ENCODE results near the gene TRMT61B.

DNA sequence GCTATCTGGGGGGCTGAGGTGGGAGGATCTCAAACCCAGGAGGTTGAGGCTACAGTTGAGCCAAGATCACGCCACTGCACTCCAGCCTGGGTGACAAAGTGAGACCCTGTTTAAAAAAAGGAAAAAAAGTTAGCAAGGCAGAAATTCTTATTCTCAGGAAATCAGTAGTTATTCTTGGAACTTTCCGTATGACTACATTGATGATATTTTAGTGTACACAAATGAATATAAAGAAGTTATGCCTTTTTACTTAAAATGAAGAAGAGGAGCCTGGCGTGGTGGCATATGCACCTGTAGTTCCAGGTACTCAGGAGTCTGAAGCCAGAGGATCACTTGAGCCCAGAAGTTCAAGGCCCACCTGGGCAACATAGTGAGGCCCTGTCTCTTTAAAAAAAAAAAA lies 52.1 kb downstream of the TRMT61B start:
- TF ChIP-seq, protein P1, sequence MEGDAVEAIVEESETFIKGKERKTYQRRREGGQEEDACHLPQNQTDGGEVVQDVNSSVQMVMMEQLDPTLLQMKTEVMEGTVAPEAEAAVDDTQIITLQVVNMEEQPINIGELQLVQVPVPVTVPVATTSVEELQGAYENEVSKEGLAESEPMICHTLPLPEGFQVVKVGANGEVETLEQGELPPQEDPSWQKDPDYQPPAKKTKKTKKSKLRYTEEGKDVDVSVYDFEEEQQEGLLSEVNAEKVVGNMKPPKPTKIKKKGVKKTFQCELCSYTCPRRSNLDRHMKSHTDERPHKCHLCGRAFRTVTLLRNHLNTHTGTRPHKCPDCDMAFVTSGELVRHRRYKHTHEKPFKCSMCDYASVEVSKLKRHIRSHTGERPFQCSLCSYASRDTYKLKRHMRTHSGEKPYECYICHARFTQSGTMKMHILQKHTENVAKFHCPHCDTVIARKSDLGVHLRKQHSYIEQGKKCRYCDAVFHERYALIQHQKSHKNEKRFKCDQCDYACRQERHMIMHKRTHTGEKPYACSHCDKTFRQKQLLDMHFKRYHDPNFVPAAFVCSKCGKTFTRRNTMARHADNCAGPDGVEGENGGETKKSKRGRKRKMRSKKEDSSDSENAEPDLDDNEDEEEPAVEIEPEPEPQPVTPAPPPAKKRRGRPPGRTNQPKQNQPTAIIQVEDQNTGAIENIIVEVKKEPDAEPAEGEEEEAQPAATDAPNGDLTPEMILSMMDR (IDR thresholded peaks at IDR 0.05 in 4 of 5, conservative IDR thresholded peaks at IDR 0.05 in 1 of 5) = no peak
- TF ChIP-seq POLR2A (IDR thresholded peaks at IDR 0.05) = no peak
